Suprapubic skin (tissue), 4 donors: ENCODE results near the gene FKBP2. TPM values are rescaled to one million over a fixed set of nuclear protein-coding genes. Genes with fewer than 3 reads are reported as not detected.
A peak's percentile ranks its signal among the peaks of the same experiment; 100 is the strongest.

Experiments
- DNase-seq, 2 donors: peaks; one replicate each; pipeline ENCODE4 v3.0.0-alpha.2; 2019; ENCODE audit warnings: low spot score in 2 of 2
- H3K27ac ChIP-seq: fragments of 200-600 bp; sonication (generic); one replicate; pipeline ENCODE4 v1.5.1; 2019
- H3K27me3 ChIP-seq: fragments of 200-600 bp; sonication (generic); one replicate; pipeline ENCODE4 v1.5.1; 2019
- H3K36me3 ChIP-seq: fragments of 200-600 bp; sonication (generic); one replicate; pipeline ENCODE4 v1.5.1; 2019
- H3K4me1 ChIP-seq: fragments of 200-600 bp; sonication (generic); one replicate; pipeline ENCODE4 v1.5.1; 2019
- H3K4me3 ChIP-seq: fragments of 200-600 bp; sonication (generic); one replicate; pipeline ENCODE4 v1.5.1; 2019; ENCODE audit warnings: mild to moderate bottlenecking
- H3K9me3 ChIP-seq: fragments of 200-600 bp; sonication (generic); one replicate; pipeline ENCODE4 v1.5.1; 2019
- CTCF ChIP-seq, 2 donors: fragments of 200-600 bp in 1 of 2; fragments of 450-650 bp in 1 of 2; sonication (generic) in 1 of 2; IDR thresholded peaks; one replicate each; pipeline ENCODE4 v1.5.1; 2016 to 2019; ENCODE audit warnings: antibody characterized with exemption in 2 of 2, mild to moderate bottlenecking in 1 of 2, moderate library complexity in 1 of 2
- EP300 ChIP-seq: sonication (generic); formaldehyde crosslinking; IDR thresholded peaks from one replicate; pipeline ENCODE4 v1.6.1; 2017; ENCODE audit warnings: antibody characterized with exemption
- POLR2A ChIP-seq, 2 donors: fragments of 450-650 bp; IDR thresholded peaks; one replicate each; pipeline ENCODE4 v1.6.1; 2017; ENCODE audit warnings: antibody characterized with exemption in 2 of 2, mild to moderate bottlenecking in 2 of 2, moderate library complexity in 2 of 2
- POLR2AphosphoS5 ChIP-seq, 3 donors: sonication (generic); formaldehyde crosslinking; IDR thresholded peaks; one replicate each; pipeline ENCODE4 v1.6.1; 2017; ENCODE audit warnings: antibody characterized with exemption in 3 of 3
- WGBS: methylation state at CpG from one replicate; pipeline ENCODE4 v1.1.5; 2018; 5-methylcytosine and 5-hydroxymethylcytosine counted together
- total RNA-seq, 4 donors: library from RNA; depleted of rRNA; stranded (reverse); fragments of >200 nt; gene quantifications; one replicate each; pipeline ENCODE4 v1.1.0, GENCODE V29; 2016

FKBP2 gene
- total RNA-seq, 4 donors from 2014 or later, result 43.9 to 64.7 (median 53.4) TPM

DNA sequence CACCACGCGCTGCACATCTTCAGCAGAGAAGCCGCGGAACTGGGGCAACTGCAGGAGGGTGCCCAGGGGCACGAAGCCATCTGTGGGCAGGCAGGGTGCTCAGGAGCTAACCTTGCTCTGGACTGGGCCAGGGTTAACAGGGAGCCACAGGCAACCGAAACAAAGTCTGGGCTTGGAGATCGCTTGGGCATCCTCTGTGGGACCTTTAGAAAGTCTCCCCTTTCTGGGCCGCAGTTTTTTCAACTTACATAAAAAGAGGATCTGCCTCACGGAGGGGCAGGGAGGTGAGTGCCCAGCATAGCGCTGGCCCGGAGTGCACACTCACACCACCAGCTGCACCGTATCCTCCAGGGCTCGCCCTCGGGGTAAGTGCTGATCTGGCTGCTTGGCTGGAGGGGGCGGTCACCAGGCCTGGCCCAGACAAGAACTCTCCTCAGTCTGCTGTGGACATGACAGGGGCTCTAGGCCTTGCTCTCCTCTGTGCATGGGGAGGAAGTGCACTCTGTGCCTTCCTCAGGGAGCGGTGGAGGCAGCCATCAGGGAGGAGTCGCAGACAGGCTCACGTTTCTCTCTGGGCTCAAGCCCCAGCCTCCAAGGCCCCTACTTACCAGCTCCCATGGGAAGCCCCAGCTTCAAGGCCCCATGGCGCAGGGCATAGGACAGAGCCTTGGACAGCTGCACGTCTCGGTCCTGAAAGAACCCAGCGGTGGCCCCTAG is 15.8 kb upstream of the FKBP2 start:
- Histone ChIP-seq H3K27me3 (no peaks in the 10 kb centered on the region), H3K4me1 (peaks cover 56% of the 10 kb centered on the region), H3K9me3 (no peaks in the 10 kb centered on the region), H3K36me3 (peaks cover 3% of the 10 kb centered on the region), H3K4me3 (peak overlapping the region; percentile 88), H3K27ac (peak overlapping the region; percentile 89)
- 61% methylated on average over 18 of the region's 22 CpGs for WGBS
- TF ChIP-seq CTCF (IDR thresholded peaks at IDR 0.05) (no peak), POLR2AphosphoS5 (IDR thresholded peaks at IDR 0.05) (no peak), EP300 (no peak), POLR2A (IDR thresholded peaks at IDR 0.05) (peak in 1 of 2 donors; percentile 0)
- DNase-seq, result no peak

- Histone ChIP-seq H3K4me3 (peak within 1 kb of the TSS; percentile 88), H3K27ac (peak within 1 kb of the TSS; percentile 89), H3K4me1 (peaks cover 64% of the 10 kb centered on the region), H3K36me3 (no peaks in the 10 kb centered on the region), H3K27me3 (no peaks in the 10 kb centered on the region), H3K9me3 (no peaks in the 10 kb centered on the region)
- no CpG with 5 or more reads among the region's 54 CpGs for WGBS
- peak; percentile 96 to 97 for DNase-seq
- TF ChIP-seq POLR2AphosphoS5 (IDR thresholded peaks at IDR 0.05), result peak; percentile 27 to 45 (median 42)
- no peak for TF ChIP-seq EP300
- TF ChIP-seq POLR2A (IDR thresholded peaks at IDR 0.05), result peak; percentile 50 to 79
Measured at GRCh38 chr11:64225608-64226506, 15.0 kb upstream of the FKBP2 start, which contains the start of the genes NUDT22 and TRPT1. TSS of gene NUDT22 (plus strand) at chr11:64226274. CDS start at chr11:64226653, 379 bp downstream. TSS of gene TRPT1 (minus strand) at chr11:64226186. CDS start at chr11:64225860, 326 bp downstream.

- no peaks in the 10 kb centered on the region for H3K36me3 ChIP-seq
- TF ChIP-seq EP300 (no peak), POLR2A (IDR thresholded peaks at IDR 0.05) (no peak), CTCF (IDR thresholded peaks at IDR 0.05) (no peak), POLR2AphosphoS5 (IDR thresholded peaks at IDR 0.05) (no peak)
- H3K4me1 ChIP-seq, result peaks cover 71% of the 10 kb centered on the region
- peak in 1 of 2 donors; percentile 77 for DNase-seq
- H3K4me3 ChIP-seq, result peak overlapping the region; percentile 88
- no peaks in the 10 kb centered on the region for H3K9me3 ChIP-seq
- no peaks in the 10 kb centered on the region for H3K27me3 ChIP-seq
- H3K27ac ChIP-seq, result peak overlapping the region; percentile 89
- 0% methylated on average over 6 of the region's 26 CpGs for WGBS
Measured at GRCh38 chr11:64226507-64227051, 14.3 kb upstream of the FKBP2 start.

GRCh38 chr11:64227405-64227956 is 13.4 kb upstream of the FKBP2 start:
- Histone ChIP-seq H3K27ac (no peak overlapping the region), H3K4me3 (peak overlapping the region; percentile 88), H3K4me1 (peaks cover 79% of the 10 kb centered on the region), H3K36me3 (no peaks in the 10 kb centered on the region), H3K9me3 (no peaks in the 10 kb centered on the region), H3K27me3 (no peaks in the 10 kb centered on the region)
- no peak for DNase-seq
- TF ChIP-seq POLR2AphosphoS5 (IDR thresholded peaks at IDR 0.05) (no peak), POLR2A (IDR thresholded peaks at IDR 0.05) (no peak), CTCF (IDR thresholded peaks at IDR 0.05) (no peak)
- 66% methylated on average over 2 of the region's 3 CpGs for WGBS

DNA sequence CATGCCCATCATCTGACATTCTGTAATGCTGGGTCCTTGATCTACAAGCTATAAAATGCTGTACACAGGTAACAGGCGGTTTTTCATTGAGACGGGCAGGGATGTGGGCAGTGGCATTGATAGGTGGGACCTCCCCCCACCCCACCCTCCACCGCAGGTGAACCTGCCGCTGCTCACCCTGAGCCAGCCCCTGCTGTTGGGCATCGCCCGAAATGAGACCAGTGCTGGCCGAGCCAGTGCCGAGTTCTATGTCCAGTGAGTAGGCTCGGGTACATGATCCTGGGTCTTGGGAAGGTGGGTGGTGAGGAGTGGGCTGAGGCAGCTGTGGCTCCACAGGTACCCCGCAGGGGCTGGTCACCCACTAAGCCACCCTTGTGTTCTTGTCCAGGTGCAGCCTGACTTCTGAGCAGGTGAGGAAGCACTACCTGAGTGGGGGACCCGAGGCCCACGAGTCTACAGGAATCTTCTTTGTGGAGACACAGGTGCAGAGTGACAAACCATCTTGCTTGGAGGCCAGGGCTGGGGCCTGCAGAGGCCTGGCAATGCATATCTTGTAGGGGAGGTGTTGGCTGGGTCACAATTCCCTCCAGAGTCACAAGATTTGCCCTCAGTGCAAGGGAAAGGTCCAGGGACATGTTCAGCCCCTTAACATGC is 11.7 kb upstream of the FKBP2 start:
- no peak for TF ChIP-seq EP300
- no peak for TF ChIP-seq CTCF (IDR thresholded peaks at IDR 0.05)
- TF ChIP-seq POLR2AphosphoS5 (IDR thresholded peaks at IDR 0.05), result no peak
- no peak for TF ChIP-seq POLR2A (IDR thresholded peaks at IDR 0.05)
- Histone ChIP-seq H3K4me3 (peak overlapping the region; percentile 86), H3K4me1 (peaks cover 86% of the 10 kb centered on the region), H3K27me3 (no peaks in the 10 kb centered on the region), H3K27ac (peak overlapping the region; percentile 90), H3K36me3 (no peaks in the 10 kb centered on the region), H3K9me3 (no peaks in the 10 kb centered on the region)
- 93% methylated on average over 3 of the region's 12 CpGs for WGBS
- DNase-seq, result no peak
